ENCODE results near the gene DPM2. TPM values are rescaled to one million over a fixed set of nuclear protein-coding genes. Genes with fewer than 3 reads are reported as not detected.
A peak's percentile ranks its signal among the peaks of the same experiment; 100 is the strongest.

The DPM2 gene
- polyA plus RNA-seq, 2 of the 4 experiments (the other 2 are of a cell fraction), result 41.9 to 45.9 TPM

GRCh38 chr9:127955294-127956015, 17.8 kb upstream of the DPM2 start (continued):
- TF ChIP-seq, protein P1, sequence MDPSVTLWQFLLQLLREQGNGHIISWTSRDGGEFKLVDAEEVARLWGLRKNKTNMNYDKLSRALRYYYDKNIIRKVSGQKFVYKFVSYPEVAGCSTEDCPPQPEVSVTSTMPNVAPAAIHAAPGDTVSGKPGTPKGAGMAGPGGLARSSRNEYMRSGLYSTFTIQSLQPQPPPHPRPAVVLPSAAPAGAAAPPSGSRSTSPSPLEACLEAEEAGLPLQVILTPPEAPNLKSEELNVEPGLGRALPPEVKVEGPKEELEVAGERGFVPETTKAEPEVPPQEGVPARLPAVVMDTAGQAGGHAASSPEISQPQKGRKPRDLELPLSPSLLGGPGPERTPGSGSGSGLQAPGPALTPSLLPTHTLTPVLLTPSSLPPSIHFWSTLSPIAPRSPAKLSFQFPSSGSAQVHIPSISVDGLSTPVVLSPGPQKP (IDR thresholded peaks at IDR 0.05; ENCODE audit: low read depth, low read length), result no peak
- TF ChIP-seq E2F6 (IDR thresholded peaks at IDR 0.05; ENCODE audit: borderline replicate concordance, low read depth), result no peak
- peak; percentile 91 for TF ChIP-seq ESRRA (IDR thresholded peaks at IDR 0.05; ENCODE audit: borderline replicate concordance, low read length)
- peak; percentile 50; the same call in 1 of the 3 replicates for TF ChIP-seq SMC3 (IDR thresholded peaks at IDR 0.05)
- TF ChIP-seq FOSL2 (IDR thresholded peaks at IDR 0.05), result peak; percentile 95
- peak; percentile 99 for TF ChIP-seq FOSL2 (CRISPR knock-in tag; IDR thresholded peaks at IDR 0.05)
- TF ChIP-seq NPAS2 (CRISPR knock-in tag; IDR thresholded peaks at IDR 0.05; ENCODE audit: borderline replicate concordance), result no peak
- no peak for TF ChIP-seq NR3C1 (IDR thresholded peaks at IDR 0.05)
- TF ChIP-seq EHF (CRISPR knock-in tag; IDR thresholded peaks at IDR 0.05), result no peak
- TF ChIP-seq BHLHE40 (IDR thresholded peaks at IDR 0.05; ENCODE audit: low read depth, low read length), result peak; percentile 25; the same call in 1 of the 2 replicates
- TF ChIP-seq GATA3 (IDR thresholded peaks at IDR 0.05; ENCODE audit: borderline replicate concordance), result peak; percentile 69
- TF ChIP-seq CHD4 (IDR thresholded peaks at IDR 0.05; ENCODE audit: borderline replicate concordance), result no peak
- no peak for TF ChIP-seq RFX5 (IDR thresholded peaks at IDR 0.05)
- TF ChIP-seq FOXS1 (CRISPR knock-in tag; IDR thresholded peaks at IDR 0.05), result no peak
- TF ChIP-seq ZC3H11A (IDR thresholded peaks at IDR 0.05), result no peak
- TF ChIP-seq HOXB5 (CRISPR knock-in tag; IDR thresholded peaks at IDR 0.05), result no peak

DNA sequence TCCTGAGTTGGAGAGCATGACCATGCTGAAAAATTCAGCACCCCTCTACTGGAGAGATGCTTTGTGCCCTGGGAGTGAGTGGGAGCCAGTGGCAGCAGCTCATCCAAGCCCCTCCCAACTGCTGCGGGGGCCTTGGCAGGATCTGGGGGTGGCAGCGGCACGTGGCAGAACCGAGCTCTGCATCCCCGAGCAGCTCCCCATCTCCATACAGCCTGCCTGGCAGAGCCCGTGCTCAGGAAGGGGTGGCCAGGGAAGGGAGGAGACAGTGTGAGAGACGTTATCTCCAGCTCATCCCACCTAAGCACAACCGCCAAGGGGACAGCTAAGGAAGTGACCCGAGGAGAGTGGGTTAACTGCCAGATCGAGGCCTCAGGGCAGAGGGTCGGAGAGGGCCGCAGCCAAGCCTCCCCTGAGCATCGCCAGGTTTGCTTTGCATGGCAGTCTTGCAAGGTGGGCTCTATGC, 17.2 kb upstream of the DPM2 start:
- FAIRE-seq (no peak), DNase-seq (ENCODE audit: low read depth in 1 of 2, low spot score in 1 of 2) (no peak), ATAC-seq (peak; percentile 19 to 20; a peak in 4 of 6 replicates)
- Histone ChIP-seq H3K9me3 (no peaks in the 10 kb centered on the region), H3K4me2 (peak overlapping the region; percentile 86), H3K4me1 (peaks cover 55% of the 10 kb centered on the region), H3K27ac (peak overlapping the region; percentile 75 to 84), H3K4me3 (no peak overlapping the region)
- WGBS (ENCODE audit: missing lambda C conversion rate), result 56% methylated on average over 13 of the region's 13 CpGs
- TF ChIP-seq, protein P1 (IDR thresholded peaks at IDR 0.05; ENCODE audit: low read depth, low read length), result no peak
- no peak for TF ChIP-seq TP53 (CRISPR knock-in tag; IDR thresholded peaks at IDR 0.05)
- TF ChIP-seq FOXS1 (CRISPR knock-in tag; IDR thresholded peaks at IDR 0.05), result no peak
- no peak for TF ChIP-seq BCL3 (IDR thresholded peaks at IDR 0.05)
- no peak for TF ChIP-seq ZFP36 (IDR thresholded peaks at IDR 0.05; ENCODE audit: borderline replicate concordance, partially characterized antibody)
- no peak for TF ChIP-seq RNF2 (IDR thresholded peaks at IDR 0.05; ENCODE audit: borderline replicate concordance, low read depth)
- no peak for TF ChIP-seq CBX8 (IDR thresholded peaks at IDR 0.05)
- TF ChIP-seq, protein P2, sequence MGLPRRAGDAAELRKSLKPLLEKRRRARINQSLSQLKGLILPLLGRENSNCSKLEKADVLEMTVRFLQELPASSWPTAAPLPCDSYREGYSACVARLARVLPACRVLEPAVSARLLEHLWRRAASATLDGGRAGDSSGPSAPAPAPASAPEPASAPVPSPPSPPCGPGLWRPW (IDR thresholded peaks at IDR 0.05), result no peak
- TF ChIP-seq NR3C1 (IDR thresholded peaks at IDR 0.05), result no peak
- TF ChIP-seq PHF8 (IDR thresholded peaks at IDR 0.05; ENCODE audit: borderline replicate concordance, low read depth), result no peak
- TF ChIP-seq FOSB (CRISPR knock-in tag; IDR thresholded peaks at IDR 0.05), result no peak
- POLR2A ChIA-PET, result interaction anchor here (1.0 to 2.1 kb wide), 2 partner anchors 11 to 25 kb away, joined by 4 to 10 read pairs; partner anchors contain the start of gene EEIG1
- CTCF ChIA-PET, result interaction anchor here (0.6 to 35.7 kb wide), 23 partner anchors 10 to 170 kb away, joined by 3 to 827 read pairs (median 5); partner anchors contain the start of genes DPM2 and EEIG1

All from A549 (cell line).